Ascending aorta (tissue), 2 donors: ENCODE results near the gene ZMYND11. TPM values are rescaled to one million over a fixed set of nuclear protein-coding genes. Genes with fewer than 3 reads are reported as not detected.
"Not testable (repeated sequence)": the region's sequence is repeated elsewhere in the genome, so short reads cannot be mapped to it uniquely, and the experiment has no call there.

ENCODE experiments used
- DNase-seq, 2 donors: peaks; one replicate each; pipeline ENCODE4 v3.0.0-alpha.2; 2019; ENCODE audit warnings: low spot score in 2 of 2
- H3K27ac ChIP-seq, 2 donors: fragments of 200-600 bp; sonication (generic); one replicate each; pipeline ENCODE4 v1.5.1; 2016 to 2017; ENCODE audit warnings: mild to moderate bottlenecking in 1 of 2
- H3K27me3 ChIP-seq: fragments of 200-600 bp; sonication (generic); one replicate; pipeline ENCODE4 v1.5.1; 2017
- H3K36me3 ChIP-seq, 2 donors: fragments of 200-600 bp; sonication (generic); one replicate each; pipeline ENCODE4 v1.5.1; 2016
- H3K4me1 ChIP-seq, 2 donors: fragments of 200-600 bp; sonication (generic); one replicate each; pipeline ENCODE4 v1.5.1; 2016 to 2017; ENCODE audit warnings: mild to moderate bottlenecking in 1 of 2
- H3K4me3 ChIP-seq, 2 donors: fragments of 200-600 bp; sonication (generic); one replicate each; pipeline ENCODE4 v1.5.1; 2016 to 2017; ENCODE audit warnings: mild to moderate bottlenecking in 1 of 2
- H3K9me3 ChIP-seq, 2 donors: fragments of 200-600 bp; sonication (generic); one replicate each; pipeline ENCODE4 v1.5.1; 2016
- intact Hi-C: fragments of 100-400 bp; cut with DNase I; formaldehyde crosslinking; loops from one replicate; pipeline ENCODE4 v1.15.1; 2023
- total RNA-seq: library from RNA; depleted of rRNA; stranded (reverse); fragments of >200 nt; gene quantifications from one replicate; pipeline ENCODE4 v1.1.0, GENCODE V29; 2016
- TF ChIP-seq, protein P1 (sequence below), 3 experiments: fragments of 200-600 bp in 2 of 3; fragments of 450-650 bp in 1 of 3; sonication (generic) in 2 of 3; IDR thresholded peaks; one replicate each; pipeline ENCODE4 v1.5.1; 2016 to 2019; ENCODE audit warnings: antibody characterized with exemption in 3 of 3, mild to moderate bottlenecking in 1 of 3, moderate library complexity in 1 of 3

Gene ZMYND11
- total RNA-seq, 1 donor from 2014 or later = 29.6 TPM

DNA sequence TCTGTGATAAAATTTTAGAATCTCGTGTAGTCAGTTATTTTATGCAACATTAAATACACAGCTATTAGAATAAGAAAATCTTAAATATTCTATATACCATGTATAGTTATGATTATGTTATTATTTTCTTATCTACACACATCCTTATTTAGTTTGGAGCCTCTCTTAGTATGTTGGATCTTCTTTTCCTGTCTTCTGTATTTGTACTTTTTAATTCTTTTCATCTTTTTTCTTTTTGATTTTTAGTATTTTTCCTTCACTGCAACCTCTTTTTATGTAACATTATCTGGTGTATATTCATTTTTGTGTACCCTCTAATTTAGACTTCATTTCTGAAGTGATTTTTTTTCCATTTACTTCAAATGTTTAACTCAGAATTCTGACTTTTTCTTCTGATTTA lies 48.9 kb downstream of the ZMYND11 start:
- no peak for DNase-seq
- H3K27me3 ChIP-seq = no peaks in the 10 kb centered on the region
- H3K4me1 ChIP-seq = peaks cover 0 to 8% of the 10 kb centered on the region in 2 donors
- no peak overlapping the region for H3K27ac ChIP-seq
- peaks cover 0 to 13% of the 10 kb centered on the region in 2 donors for H3K9me3 ChIP-seq
- intact Hi-C loops = no loop called here
- TF ChIP-seq, protein P1, sequence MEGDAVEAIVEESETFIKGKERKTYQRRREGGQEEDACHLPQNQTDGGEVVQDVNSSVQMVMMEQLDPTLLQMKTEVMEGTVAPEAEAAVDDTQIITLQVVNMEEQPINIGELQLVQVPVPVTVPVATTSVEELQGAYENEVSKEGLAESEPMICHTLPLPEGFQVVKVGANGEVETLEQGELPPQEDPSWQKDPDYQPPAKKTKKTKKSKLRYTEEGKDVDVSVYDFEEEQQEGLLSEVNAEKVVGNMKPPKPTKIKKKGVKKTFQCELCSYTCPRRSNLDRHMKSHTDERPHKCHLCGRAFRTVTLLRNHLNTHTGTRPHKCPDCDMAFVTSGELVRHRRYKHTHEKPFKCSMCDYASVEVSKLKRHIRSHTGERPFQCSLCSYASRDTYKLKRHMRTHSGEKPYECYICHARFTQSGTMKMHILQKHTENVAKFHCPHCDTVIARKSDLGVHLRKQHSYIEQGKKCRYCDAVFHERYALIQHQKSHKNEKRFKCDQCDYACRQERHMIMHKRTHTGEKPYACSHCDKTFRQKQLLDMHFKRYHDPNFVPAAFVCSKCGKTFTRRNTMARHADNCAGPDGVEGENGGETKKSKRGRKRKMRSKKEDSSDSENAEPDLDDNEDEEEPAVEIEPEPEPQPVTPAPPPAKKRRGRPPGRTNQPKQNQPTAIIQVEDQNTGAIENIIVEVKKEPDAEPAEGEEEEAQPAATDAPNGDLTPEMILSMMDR (IDR thresholded peaks at IDR 0.05) = no peak
- H3K4me3 ChIP-seq = no peak overlapping the region
- peaks cover 10 to 25% of the 10 kb centered on the region in 2 donors for H3K36me3 ChIP-seq

DNA sequence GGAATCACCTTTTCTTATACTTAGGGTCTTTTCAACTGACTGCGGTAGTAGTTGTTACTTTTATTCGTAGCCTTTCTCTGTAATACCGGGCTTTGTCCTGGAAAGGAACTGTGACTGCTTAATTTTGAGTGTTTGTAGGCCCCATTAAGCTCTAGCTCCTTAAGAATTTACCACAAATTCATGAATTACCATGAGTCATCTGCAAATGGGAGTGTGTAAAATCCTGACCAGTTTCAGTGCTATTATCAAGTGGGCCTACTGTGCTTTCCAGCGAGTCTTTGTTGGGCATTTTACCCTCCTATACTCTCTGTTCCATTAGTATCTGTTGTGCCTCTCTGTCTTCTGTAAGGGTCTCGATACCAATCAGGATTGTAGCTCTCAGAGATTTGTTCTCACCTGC lies 49.7 kb downstream of the ZMYND11 start:
- H3K27me3 ChIP-seq = no peaks in the 10 kb centered on the region
- intact Hi-C loops = no loop called here
- peaks cover 0 to 8% of the 10 kb centered on the region in 2 donors for H3K4me1 ChIP-seq

DNA sequence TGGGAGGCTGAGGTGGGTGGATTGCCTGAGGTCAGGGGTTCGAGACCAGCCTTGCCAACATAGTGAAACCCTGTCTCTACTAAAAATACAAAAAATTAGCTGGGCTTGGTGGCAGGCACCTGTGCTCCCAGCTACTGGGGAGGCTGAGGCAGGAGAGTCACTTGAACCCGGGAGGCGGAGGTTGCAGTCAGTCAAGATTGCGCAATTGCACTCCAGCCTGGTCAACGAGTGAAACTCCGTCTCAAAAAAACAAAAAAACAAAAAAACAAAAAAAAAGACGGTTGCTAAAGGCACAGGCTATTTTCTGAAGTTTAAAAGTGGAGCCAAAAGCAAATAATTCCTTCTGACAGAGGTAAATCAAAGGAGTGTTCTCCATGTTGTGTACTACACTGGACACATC lies 50.3 kb downstream of the ZMYND11 start:
- H3K27ac ChIP-seq, H3K4me3 ChIP-seq, DNase-seq, intact Hi-C loops, H3K27me3 ChIP-seq, H3K4me1 ChIP-seq: not testable (repeated sequence)
- peaks cover 10 to 25% of the 10 kb centered on the region in 2 donors for H3K36me3 ChIP-seq
- peaks cover 0 to 13% of the 10 kb centered on the region in 2 donors for H3K9me3 ChIP-seq

More for the DNA sequence above, 49.7 kb downstream of the ZMYND11 start:
- Histone ChIP-seq H3K9me3 (peaks cover 0 to 13% of the 10 kb centered on the region in 2 donors), H3K27ac (no peak overlapping the region), H3K36me3 (peaks cover 10 to 25% of the 10 kb centered on the region in 2 donors), H3K4me3 (no peak overlapping the region)
- TF ChIP-seq, protein P1 (IDR thresholded peaks at IDR 0.05) = no peak
- no peak for DNase-seq

DNA sequence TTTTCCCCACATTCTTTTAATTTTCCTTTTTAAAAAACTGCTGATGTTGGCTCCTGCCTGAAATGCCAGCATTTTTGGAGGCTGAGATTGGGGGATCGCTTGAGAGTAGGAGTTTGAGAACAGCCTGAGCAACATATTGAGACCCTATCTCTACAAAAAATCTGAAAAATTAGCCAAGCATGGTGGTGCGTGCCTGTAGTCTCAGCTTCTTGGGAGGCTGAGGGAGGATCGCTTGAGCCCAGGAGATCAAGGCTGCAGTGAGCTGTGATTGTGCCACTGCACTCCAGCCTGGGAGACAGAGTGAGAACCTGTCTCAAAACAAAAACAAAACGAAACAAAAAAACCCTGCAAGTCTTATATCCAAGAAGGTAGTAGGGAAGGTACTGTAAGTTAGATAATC lies 51.7 kb downstream of the ZMYND11 start:
- intact Hi-C loops = no loop called here
- H3K27ac ChIP-seq = no peak overlapping the region

DNA sequence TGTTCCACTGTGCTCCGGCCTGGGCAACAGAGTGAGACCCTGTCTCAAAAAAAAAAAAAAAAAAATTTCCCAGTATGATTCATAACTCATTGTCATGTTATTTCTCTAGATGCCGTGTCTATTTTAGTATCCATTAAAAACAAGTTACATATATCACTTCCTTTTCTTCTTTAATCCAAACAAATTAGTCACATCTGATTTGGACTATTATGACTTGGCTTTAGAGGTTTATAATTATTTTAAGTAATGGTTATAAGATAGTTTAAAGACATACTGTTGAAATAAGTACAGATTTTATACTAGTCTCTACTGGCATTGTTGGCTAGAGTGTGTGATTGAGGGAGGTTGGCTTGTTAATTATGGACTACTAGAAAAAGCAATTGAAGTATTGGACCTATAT lies 53.3 kb downstream of the ZMYND11 start:
- H3K4me3 ChIP-seq = no peak overlapping the region
- H3K27ac ChIP-seq = peak overlapping the region in 1 of 2 donors; percentile 54
- H3K4me1 ChIP-seq = peaks cover 0 to 6% of the 10 kb centered on the region in 2 donors
- H3K27me3 ChIP-seq = no peaks in the 10 kb centered on the region
- intact Hi-C loops = no loop called here
- TF ChIP-seq, protein P1 (IDR thresholded peaks at IDR 0.05) = no peak
- no peak for DNase-seq
- H3K36me3 ChIP-seq = peaks cover 4 to 11% of the 10 kb centered on the region in 2 donors
- H3K9me3 ChIP-seq = peaks cover 0 to 12% of the 10 kb centered on the region in 2 donors

More for the DNA sequence above, 51.7 kb downstream of the ZMYND11 start:
- TF ChIP-seq, protein P1 (IDR thresholded peaks at IDR 0.05) = no peak
- Histone ChIP-seq H3K4me3 (no peak overlapping the region), H3K36me3 (peaks cover 6 to 20% of the 10 kb centered on the region in 2 donors), H3K4me1 (peaks cover 0 to 8% of the 10 kb centered on the region in 2 donors), H3K9me3 (peaks cover 0 to 13% of the 10 kb centered on the region in 2 donors), H3K27me3 (no peaks in the 10 kb centered on the region)
- no peak for DNase-seq

DNA sequence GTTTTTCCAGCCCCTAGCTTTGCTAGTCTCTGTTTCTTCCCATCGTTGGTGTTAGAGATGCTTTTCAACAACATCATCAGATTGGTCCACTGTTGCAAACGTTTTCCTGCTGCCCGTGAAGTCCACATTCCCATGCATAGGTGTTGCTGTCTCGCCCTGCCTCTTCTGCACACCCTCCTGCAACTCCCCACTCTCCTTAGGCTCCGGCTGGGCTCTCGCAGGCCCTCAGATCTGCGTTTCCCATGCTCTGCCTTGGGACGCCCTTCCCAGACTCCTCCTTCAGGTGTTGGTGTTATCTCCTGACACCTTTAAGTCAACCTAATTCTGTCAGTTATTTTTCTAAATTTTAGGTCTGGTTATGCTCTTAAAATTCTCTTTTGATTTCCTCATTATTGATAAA lies 55.0 kb downstream of the ZMYND11 start:
- Histone ChIP-seq H3K27ac (no peak overlapping the region), H3K36me3 (no peaks in the 10 kb centered on the region), H3K9me3 (no peaks in the 10 kb centered on the region), H3K27me3 (no peaks in the 10 kb centered on the region), H3K4me3 (no peak overlapping the region), H3K4me1 (peaks cover 0 to 6% of the 10 kb centered on the region in 2 donors)
- no peak for DNase-seq
- TF ChIP-seq, protein P1 (IDR thresholded peaks at IDR 0.05) = no peak
- intact Hi-C loops = no loop called here
